SK-N-SH (cell line): ENCODE measurements around the gene ZNF229.

Experiments
- ELF1 ChIP-seq: IDR thresholded peaks from 2 replicates; pipeline ENCODE4 v1.4.0; 2012
- NFIC ChIP-seq: IDR thresholded peaks from 2 replicates; pipeline ENCODE4 v1.4.0; 2012; ENCODE audit warnings: borderline replicate concordance
- POLR2AphosphoS5 ChIP-seq: IDR thresholded peaks from 2 replicates; pipeline ENCODE4 v1.6.1; 2012; ENCODE audit warnings: low read depth, low read length
- TAF1 ChIP-seq: IDR thresholded peaks from 2 replicates; pipeline ENCODE4 v1.6.1; 2012; ENCODE audit warnings: low read depth, mild to moderate bottlenecking, low read length, moderate library complexity, borderline replicate concordance
- YY1 ChIP-seq: IDR thresholded peaks from 2 replicates; pipeline ENCODE4 v1.4.0; 2012; ENCODE audit warnings: low read depth, mild to moderate bottlenecking
- TF ChIP-seq, protein P1 (sequence below): fragments of 200-600 bp; sonication (generic); IDR thresholded peaks from 2 replicates; pipeline ENCODE4 v1.6.1; 2017; ENCODE audit warnings: antibody characterized with exemption, mild to moderate bottlenecking, moderate library complexity
- TF ChIP-seq, protein P2 (sequence below): IDR thresholded peaks from 2 replicates; pipeline ENCODE4 v1.4.0; 2012; ENCODE audit warnings: low read depth, borderline replicate concordance
- TF ChIP-seq, protein P3 (sequence below): IDR thresholded peaks from 2 replicates; pipeline ENCODE4; 2012
- TF ChIP-seq, protein P4 (sequence below): IDR thresholded peaks from 2 replicates; pipeline ENCODE4 v1.6.1; 2012; ENCODE audit warnings: mild to moderate bottlenecking, low read depth, low read length, moderate library complexity

DNA sequence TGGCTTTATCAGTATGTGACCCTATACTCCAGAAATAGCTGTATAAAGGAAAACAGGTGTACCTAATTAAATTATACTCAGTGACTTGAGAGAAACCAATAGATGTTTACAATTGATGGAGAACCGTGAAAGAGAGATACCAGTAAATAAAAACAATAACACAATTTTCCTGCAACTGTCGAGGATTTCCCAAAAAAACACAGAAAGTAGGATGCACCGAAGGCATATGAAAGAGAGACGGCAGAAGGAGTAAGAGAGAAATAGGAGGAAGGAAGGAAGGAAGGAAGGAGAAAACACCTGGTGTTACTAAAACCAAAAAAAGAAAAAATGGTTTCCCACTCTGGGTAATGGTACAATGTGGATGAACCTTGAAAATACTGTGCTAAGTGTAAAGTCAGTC lies 6.8 kb upstream of the ZNF229 start:
- no peak for TF ChIP-seq YY1
- TF ChIP-seq, protein P1, sequence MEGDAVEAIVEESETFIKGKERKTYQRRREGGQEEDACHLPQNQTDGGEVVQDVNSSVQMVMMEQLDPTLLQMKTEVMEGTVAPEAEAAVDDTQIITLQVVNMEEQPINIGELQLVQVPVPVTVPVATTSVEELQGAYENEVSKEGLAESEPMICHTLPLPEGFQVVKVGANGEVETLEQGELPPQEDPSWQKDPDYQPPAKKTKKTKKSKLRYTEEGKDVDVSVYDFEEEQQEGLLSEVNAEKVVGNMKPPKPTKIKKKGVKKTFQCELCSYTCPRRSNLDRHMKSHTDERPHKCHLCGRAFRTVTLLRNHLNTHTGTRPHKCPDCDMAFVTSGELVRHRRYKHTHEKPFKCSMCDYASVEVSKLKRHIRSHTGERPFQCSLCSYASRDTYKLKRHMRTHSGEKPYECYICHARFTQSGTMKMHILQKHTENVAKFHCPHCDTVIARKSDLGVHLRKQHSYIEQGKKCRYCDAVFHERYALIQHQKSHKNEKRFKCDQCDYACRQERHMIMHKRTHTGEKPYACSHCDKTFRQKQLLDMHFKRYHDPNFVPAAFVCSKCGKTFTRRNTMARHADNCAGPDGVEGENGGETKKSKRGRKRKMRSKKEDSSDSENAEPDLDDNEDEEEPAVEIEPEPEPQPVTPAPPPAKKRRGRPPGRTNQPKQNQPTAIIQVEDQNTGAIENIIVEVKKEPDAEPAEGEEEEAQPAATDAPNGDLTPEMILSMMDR = no peak
- TF ChIP-seq, protein P2, sequence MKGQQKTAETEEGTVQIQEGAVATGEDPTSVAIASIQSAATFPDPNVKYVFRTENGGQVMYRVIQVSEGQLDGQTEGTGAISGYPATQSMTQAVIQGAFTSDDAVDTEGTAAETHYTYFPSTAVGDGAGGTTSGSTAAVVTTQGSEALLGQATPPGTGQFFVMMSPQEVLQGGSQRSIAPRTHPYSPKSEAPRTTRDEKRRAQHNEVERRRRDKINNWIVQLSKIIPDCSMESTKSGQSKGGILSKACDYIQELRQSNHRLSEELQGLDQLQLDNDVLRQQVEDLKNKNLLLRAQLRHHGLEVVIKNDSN = no peak
- TF ChIP-seq, protein P3, sequence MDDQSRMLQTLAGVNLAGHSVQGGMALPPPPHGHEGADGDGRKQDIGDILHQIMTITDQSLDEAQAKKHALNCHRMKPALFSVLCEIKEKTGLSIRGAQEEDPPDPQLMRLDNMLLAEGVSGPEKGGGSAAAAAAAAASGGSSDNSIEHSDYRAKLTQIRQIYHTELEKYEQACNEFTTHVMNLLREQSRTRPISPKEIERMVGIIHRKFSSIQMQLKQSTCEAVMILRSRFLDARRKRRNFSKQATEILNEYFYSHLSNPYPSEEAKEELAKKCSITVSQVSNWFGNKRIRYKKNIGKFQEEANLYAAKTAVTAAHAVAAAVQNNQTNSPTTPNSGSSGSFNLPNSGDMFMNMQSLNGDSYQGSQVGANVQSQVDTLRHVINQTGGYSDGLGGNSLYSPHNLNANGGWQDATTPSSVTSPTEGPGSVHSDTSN = no peak
- no peak for TF ChIP-seq POLR2AphosphoS5
- TF ChIP-seq, protein P4, sequence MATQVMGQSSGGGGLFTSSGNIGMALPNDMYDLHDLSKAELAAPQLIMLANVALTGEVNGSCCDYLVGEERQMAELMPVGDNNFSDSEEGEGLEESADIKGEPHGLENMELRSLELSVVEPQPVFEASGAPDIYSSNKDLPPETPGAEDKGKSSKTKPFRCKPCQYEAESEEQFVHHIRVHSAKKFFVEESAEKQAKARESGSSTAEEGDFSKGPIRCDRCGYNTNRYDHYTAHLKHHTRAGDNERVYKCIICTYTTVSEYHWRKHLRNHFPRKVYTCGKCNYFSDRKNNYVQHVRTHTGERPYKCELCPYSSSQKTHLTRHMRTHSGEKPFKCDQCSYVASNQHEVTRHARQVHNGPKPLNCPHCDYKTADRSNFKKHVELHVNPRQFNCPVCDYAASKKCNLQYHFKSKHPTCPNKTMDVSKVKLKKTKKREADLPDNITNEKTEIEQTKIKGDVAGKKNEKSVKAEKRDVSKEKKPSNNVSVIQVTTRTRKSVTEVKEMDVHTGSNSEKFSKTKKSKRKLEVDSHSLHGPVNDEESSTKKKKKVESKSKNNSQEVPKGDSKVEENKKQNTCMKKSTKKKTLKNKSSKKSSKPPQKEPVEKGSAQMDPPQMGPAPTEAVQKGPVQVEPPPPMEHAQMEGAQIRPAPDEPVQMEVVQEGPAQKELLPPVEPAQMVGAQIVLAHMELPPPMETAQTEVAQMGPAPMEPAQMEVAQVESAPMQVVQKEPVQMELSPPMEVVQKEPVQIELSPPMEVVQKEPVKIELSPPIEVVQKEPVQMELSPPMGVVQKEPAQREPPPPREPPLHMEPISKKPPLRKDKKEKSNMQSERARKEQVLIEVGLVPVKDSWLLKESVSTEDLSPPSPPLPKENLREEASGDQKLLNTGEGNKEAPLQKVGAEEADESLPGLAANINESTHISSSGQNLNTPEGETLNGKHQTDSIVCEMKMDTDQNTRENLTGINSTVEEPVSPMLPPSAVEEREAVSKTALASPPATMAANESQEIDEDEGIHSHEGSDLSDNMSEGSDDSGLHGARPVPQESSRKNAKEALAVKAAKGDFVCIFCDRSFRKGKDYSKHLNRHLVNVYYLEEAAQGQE = no peak
- no peak for TF ChIP-seq TAF1
- TF ChIP-seq ELF1 = no peak
- no peak for TF ChIP-seq NFIC
